ENCODE results near the gene RELCH. TPM values are rescaled to one million over a fixed set of nuclear protein-coding genes. Genes with fewer than 3 reads are reported as not detected.

RELCH gene
- total RNA-seq, 2 donors from 2014 or later: 14.7 to 14.8 TPM

GRCh38 chr18:62242955-62243354 lies 55.9 kb downstream of the RELCH start:
- intact Hi-C loops (cut with DNase I): no loop called here
- ATAC-seq: no peak
- no peak for DNase-seq

DNA sequence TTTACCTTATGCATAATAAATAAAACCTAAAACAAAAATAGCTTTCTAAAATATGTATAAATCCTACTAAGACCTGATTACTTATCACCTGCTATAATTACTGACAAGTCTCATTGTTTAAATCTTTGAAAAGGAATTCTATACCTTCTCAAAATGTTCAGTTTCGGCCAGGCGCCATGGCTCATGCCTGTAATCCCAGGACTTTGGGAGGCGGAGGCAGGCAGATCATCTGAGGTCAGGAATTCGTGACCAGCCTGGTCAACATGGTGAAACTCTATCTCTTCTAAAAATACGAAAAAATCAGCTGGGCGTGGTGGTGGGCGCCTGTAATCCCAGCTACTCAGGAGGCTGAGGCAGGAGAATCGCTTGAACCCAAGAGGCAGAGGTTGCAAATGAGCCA lies 58.1 kb downstream of the RELCH start:
- DNase-seq (no peak), ATAC-seq (no peak)
- intact Hi-C loops (cut with DNase I): loop anchor here in 1 of 2 donors (5.0 kb wide), 1 partner anchor 63 kb away; no protein-coding TSS in a partner anchor

DNA sequence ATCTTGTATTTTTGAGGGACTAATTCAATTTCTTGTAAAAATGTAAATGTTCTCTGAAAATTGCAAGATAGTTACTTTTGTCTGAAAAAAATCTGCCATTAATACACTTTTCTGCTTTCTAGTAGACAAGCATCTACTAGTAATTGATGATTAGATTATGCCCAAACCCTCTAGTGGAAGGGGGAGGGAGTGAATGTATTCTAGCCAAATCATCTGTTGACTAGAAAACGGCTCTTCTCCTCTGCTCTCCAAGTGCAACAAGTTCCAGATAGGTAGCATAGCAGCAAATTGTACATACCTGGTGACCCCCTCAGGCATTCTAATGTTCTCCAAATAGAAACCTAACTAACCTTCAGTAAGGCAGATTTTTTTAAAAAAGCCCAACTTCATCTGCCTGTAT lies 58.6 kb downstream of the RELCH start:
- ATAC-seq: no peak
- DNase-seq: no peak
- intact Hi-C loops (cut with DNase I): loop anchor here in 1 of 2 donors (5.0 kb wide), 1 partner anchor 63 kb away; no protein-coding TSS in a partner anchor

GRCh38 chr18:62248313-62248712 lies 61.3 kb downstream of the RELCH start:
- no peak for ATAC-seq
- intact Hi-C loops (cut with DNase I): loop anchor here (2.0 to 5.0 kb wide), 2 partner anchors 64 to 66 kb away; no protein-coding TSS in a partner anchor
- DNase-seq: no peak

GRCh38 chr18:62249478-62250097 lies 62.5 kb downstream of the RELCH start:
- ATAC-seq: peak in 1 of 2 donors; percentile 39
- intact Hi-C loops (cut with DNase I): loop anchor here (2.0 to 5.0 kb wide), 2 partner anchors 65 to 67 kb away; no protein-coding TSS in a partner anchor

DNA sequence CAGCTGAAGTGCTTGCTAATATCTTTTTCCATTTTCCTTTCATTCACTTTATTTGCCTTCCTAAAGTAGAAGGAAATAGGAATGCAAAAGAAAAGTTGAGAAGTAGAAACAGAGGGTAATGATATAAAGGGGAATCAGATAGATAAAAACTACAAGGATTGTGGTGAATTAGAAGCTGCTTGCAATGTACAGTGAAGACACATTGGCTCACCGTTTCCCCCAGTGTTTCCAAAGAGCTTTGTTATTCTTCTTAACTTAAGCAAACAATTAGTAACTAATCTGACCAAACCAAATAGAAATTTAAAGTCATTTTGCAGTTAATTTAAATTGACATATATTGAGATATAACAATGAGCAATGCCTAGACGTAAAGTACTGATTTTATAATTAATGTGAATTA lies 63.4 kb downstream of the RELCH start:
- DNase-seq (no peak), ATAC-seq (no peak)
- intact Hi-C loops (cut with DNase I): no loop called here

More at GRCh38 chr18:62249478-62250097, 62.5 kb downstream of the RELCH start:
- DNase-seq: peak; percentile 79

- DNase-seq (no peak), ATAC-seq (no peak)
- intact Hi-C loops (cut with DNase I): no loop called here
Observed at GRCh38 chr18:62258093-62258492, 71.0 kb downstream of the RELCH start.

GRCh38 chr18:62258616-62259015 lies 71.6 kb downstream of the RELCH start:
- intact Hi-C loops (cut with DNase I): no loop called here
- DNase-seq (no peak), ATAC-seq (no peak)

DNA sequence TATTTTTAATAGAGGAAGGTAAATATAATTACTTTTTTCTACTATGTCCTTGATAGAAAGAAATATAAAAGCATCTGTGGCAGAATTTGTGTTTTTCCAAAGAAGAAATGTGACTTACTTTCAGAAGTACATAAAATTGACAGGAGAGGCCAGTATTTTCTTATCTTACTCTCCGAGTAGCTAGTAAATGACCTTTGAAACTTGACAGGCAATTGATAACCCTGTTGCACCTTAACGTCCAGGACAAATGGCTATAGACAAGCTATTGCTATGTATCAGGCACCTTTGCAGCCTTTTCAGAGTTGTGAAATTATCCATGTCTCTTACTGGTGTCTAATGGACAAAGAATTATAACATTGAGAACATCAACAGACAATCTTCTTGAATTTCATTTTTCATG lies 75.0 kb downstream of the RELCH start:
- no peak for ATAC-seq
- intact Hi-C loops (cut with DNase I): no loop called here

GRCh38 chr18:62264984-62265383 lies 77.9 kb downstream of the RELCH start:
- intact Hi-C loops (cut with DNase I): no loop called here
- ATAC-seq: no peak
- no peak for DNase-seq

More for the DNA sequence above, 75.0 kb downstream of the RELCH start:
- DNase-seq: no peak

DNA sequence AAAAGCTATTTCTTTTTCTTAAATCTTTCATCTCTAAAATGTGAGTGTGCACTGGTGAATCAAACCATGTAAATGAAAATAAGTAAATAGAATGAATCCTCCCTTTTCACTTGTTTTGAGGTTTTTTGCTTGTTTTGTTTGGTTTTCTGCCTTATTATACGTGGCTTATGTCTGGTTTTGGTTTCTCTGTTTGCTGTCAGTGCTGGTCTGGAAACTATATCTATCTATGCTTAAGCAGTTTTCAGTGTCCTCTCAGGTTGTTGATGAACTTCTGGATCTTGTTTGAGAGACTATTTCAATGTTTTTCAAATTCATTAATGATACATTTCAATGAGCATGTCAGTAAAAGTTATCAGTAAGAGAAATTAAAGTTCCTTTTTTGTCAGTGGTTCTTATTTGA lies 90.0 kb downstream of the RELCH start:
- no peak for ATAC-seq
- intact Hi-C loops (cut with DNase I): no loop called here
- DNase-seq: no peak

GRCh38 chr18:62279561-62279960 lies 92.5 kb downstream of the RELCH start:
- DNase-seq (no peak), ATAC-seq (no peak)
- intact Hi-C loops (cut with DNase I): no loop called here

GRCh38 chr18:62280058-62280457 lies 93.0 kb downstream of the RELCH start:
- intact Hi-C loops (cut with DNase I): no loop called here
- ATAC-seq (no peak), DNase-seq (no peak)

DNA sequence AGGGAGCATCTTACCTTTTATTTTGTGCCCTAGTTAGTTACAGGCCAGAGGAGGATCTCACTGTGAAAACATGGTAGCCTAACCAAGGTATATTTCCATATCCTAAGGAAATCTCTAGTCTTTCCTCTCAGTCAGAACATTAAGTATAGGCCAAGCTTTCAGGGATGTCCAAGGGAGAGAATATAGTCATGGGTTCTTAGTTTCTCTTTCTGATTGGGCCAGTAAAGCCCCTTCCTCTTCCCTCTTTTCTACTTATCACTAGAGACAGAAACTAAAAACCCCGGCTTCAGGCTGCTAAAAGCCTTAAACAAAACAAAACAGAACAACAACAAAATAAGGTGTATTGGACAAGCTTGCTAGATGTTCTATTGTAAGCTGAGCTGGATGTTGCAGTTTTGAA lies 93.7 kb downstream of the RELCH start:
- intact Hi-C loops (cut with DNase I): no loop called here
- DNase-seq (no peak), ATAC-seq (no peak)

GRCh38 chr18:62281684-62282083 lies 94.6 kb downstream of the RELCH start:
- intact Hi-C loops (cut with DNase I): no loop called here
- no peak for DNase-seq
- peak in 1 of 2 donors; percentile 77 for ATAC-seq

DNA sequence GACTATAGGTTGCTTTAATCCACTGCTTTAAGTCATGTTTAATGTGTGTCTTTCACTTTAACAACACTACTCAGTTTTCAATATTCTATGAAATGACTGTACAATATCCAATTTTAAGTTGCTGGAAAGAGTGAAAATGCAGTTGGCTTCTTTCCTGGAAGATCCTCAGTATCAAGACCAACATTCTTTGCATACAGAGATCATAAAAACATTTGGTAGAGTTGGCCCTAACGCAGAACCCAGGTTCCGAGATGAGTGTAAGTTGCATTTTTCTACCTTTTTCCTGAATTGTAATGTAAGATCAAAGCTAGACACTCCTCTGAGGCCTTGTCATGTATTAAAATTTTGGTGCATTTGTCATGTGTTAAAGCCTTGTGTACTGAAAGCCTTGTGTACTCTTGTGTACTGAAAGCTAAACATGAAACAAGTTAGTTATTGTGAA lies 95.2 kb downstream of the RELCH start:
- peak in 1 of 2 donors; percentile 75 for ATAC-seq
- intact Hi-C loops (cut with DNase I): no loop called here
- DNase-seq: no peak

DNA sequence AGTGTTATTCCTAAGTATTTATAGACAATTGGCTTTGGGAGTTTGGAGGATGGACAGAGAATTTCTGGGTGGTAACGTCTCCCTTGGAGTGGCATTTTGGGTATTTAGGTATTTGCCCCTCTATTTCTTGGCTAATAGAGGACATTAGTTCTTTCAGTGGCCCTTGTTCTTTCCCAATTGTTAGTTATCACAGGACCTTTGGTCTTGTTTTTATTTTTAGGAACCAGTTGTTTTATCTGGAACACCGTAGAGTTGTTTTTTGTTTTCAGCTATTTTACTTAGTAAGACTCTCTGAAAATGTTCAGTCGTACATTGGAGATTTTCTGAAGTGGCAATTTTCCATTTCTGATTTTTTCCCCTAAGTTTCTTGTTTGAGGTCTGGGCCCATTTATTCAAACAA lies 97.6 kb downstream of the RELCH start:
- DNase-seq: no peak
- intact Hi-C loops (cut with DNase I): no loop called here
- ATAC-seq: no peak

DNA sequence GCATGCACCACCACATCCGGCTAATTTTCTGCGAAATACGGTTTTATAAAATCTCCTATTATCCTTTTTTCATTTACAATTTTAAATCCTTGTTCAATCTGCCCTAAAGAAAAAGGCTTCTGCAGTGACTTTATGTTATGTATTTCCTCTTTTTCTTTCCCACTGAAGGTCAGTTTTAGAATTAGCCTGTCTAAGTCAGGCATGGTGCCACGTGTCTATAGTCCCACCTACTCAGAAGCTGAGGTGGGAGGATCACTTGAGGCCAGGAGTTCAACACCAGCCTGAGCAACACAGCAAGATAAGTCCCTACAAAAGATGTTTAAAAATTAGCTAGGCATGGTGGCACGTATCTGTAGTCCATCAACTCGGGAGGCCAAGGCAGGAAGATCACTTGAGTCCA lies 98.2 kb downstream of the RELCH start:
- DNase-seq (no peak), ATAC-seq (no peak)
- intact Hi-C loops (cut with DNase I): no loop called here

- intact Hi-C loops (cut with DNase I): no loop called here
- ATAC-seq (no peak), DNase-seq (no peak)
Observed at GRCh38 chr18:62287781-62288664, 101.0 kb downstream of the RELCH start.

DNA sequence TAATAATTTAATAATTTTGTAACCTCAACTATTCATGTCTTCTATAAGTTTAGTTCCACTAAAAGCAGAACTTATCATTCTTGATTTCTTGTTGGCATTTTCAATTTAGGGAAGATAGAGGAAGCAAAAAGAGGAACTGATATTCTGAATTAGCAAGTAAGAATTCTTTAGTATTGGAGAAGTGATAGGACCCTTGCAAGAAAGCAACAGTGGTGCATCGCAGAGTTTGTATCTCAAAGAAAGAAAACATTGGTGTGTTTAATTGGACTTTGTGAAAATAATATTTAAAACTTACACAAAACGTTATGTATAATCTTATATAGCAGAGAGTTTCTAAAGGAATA lies 101.6 kb downstream of the RELCH start:
- intact Hi-C loops (cut with DNase I): no loop called here
- ATAC-seq: no peak
- DNase-seq: no peak
